DND-41 (cell line): ENCODE measurements around the gene FXR2.

Experiments used
- ATAC-seq: fragments of 200-7000 bp; cut with Tn5 transposase; 3 replicates; pipeline ENCODE4 v1.9.1; 2021; ENCODE audit warnings: low read depth; ENCODE audit not compliant: insufficient read depth
- DNase-seq: peaks from one replicate; pipeline ENCODE4 v3.0.0-alpha.2; 2020
- H2AFZ ChIP-seq: 2 replicates; pipeline ENCODE4 v1.6.0; 2012; ENCODE audit warnings: low read depth, low read length
- H3K27ac ChIP-seq: 2 replicates; pipeline ENCODE4 v1.5.1; 2012; ENCODE audit warnings: low read length, inconsistent platforms
- H3K27me3 ChIP-seq: fragments of 200-600 bp; sonication (generic); 2 replicates; pipeline ENCODE4 v1.6.0; 2012; ENCODE audit warnings: low read length, mild to moderate bottlenecking, inconsistent platforms; ENCODE audit not compliant: insufficient read depth, poor library complexity
- H3K36me3 ChIP-seq: 2 replicates; pipeline ENCODE4 v1.5.1; 2012; ENCODE audit warnings: low read length, inconsistent platforms; ENCODE audit not compliant: insufficient read depth
- H3K4me1 ChIP-seq: 2 replicates; pipeline ENCODE4 v1.5.1; 2012; ENCODE audit warnings: mild to moderate bottlenecking, low read length; ENCODE audit not compliant: insufficient read depth
- H3K4me2 ChIP-seq: 2 replicates; pipeline ENCODE4 v1.6.0; 2012; ENCODE audit warnings: mild to moderate bottlenecking, moderate library complexity, low read length, inconsistent platforms; ENCODE audit not compliant: insufficient read depth
- H3K4me3 ChIP-seq, 2 experiments: fragments of 200-600 bp in 1 of 2; shearing (Covaris generic) in 1 of 2; 2 replicates each; pipeline ENCODE4 v1.5.1; 2012 to 2016; ENCODE audit warnings: inconsistent platforms in 2 of 2, low read length in 2 of 2, mild to moderate bottlenecking in 2 of 2, low read depth in 1 of 2, moderate library complexity in 1 of 2
- H3K79me2 ChIP-seq: 2 replicates; pipeline ENCODE4 v1.6.0; 2012; ENCODE audit warnings: low read length, inconsistent platforms; ENCODE audit not compliant: insufficient read depth
- H3K9ac ChIP-seq: 2 replicates; pipeline ENCODE4 v1.6.0; 2012; ENCODE audit warnings: low read depth, mild to moderate bottlenecking, inconsistent platforms, low read length, moderate library complexity
- H3K9me3 ChIP-seq: 2 replicates; pipeline ENCODE4 v1.5.1; 2012; ENCODE audit warnings: low read length, moderate library complexity, mild to moderate bottlenecking, inconsistent platforms; ENCODE audit not compliant: insufficient read depth, severe bottlenecking
- H4K20me1 ChIP-seq: 2 replicates; pipeline ENCODE4 v1.6.0; 2012; ENCODE audit warnings: low read length; ENCODE audit not compliant: insufficient read depth
- EZH2 ChIP-seq: IDR thresholded peaks from 3 replicates; pipeline ENCODE4 v1.6.1; 2012; ENCODE audit warnings: borderline replicate concordance, low read depth, mild to moderate bottlenecking, moderate library complexity, low read length, inconsistent platforms; ENCODE audit not compliant: severe bottlenecking
- TF ChIP-seq, protein P1 (sequence below): IDR thresholded peaks from 2 replicates; pipeline ENCODE4 v1.5.1; 2012; ENCODE audit warnings: borderline replicate concordance, low read length, moderate library complexity, mild to moderate bottlenecking; ENCODE audit not compliant: poor library complexity, severe bottlenecking; ENCODE audit errors: extremely low read depth

Gene FXR2

DNA sequence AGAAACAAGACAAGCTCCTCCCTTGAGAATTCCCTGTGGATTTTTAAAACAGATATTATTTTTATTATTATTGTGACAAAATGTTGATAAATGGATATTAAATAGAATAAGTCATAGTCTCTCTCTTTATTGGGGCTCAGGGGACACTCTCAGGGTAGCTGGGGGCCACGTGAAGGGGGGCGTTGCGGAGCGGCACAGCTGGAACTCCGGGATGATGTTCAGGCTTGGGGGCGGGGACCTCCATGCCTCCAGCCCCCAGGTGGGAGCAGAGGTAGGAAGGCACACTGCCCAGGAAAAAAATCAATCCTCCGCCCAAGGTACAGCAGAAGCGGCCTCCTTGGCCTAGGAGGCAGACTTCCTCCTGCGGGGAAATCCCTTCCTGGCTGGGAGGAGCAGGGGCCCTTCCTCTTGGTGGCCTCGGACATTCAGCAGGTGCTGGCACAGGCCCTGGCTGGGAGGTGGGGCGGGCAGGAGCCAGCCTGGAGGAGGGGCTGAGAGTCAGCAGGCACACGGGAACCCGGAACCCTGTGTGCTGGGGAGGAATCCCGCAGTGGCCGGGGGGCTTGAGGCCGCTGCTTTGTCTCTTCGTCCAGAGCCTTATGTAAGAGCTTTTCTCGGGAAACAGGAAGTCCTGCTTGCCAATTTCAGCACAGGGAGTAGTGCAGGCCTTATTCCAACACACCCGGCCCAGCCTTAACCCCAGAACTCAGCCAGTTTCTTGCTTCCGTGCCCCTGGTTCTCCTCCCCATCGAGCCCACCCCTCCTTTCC is 56.7 kb downstream of the FXR2 start:
- no peak for DNase-seq
- no peak overlapping the region for H3K4me3 ChIP-seq
- H3K9me3 ChIP-seq = no peaks in the 10 kb centered on the region
- no peak overlapping the region for H3K9ac ChIP-seq
- no peak overlapping the region for H3K4me2 ChIP-seq
- no peak overlapping the region for H3K27ac ChIP-seq
- peaks cover 37% of the 10 kb centered on the region for H3K4me1 ChIP-seq
- H4K20me1 ChIP-seq = peaks cover 1% of the 10 kb centered on the region; the same call in 1 of the 2 replicates
- no peak overlapping the region for H2AFZ ChIP-seq
- no peak for ATAC-seq
- H3K79me2 ChIP-seq = peaks cover 23% of the 10 kb centered on the region
- peaks cover 4% of the 10 kb centered on the region for H3K36me3 ChIP-seq
- no peaks in the 10 kb centered on the region for H3K27me3 ChIP-seq
- TF ChIP-seq EZH2 = no peak
- TF ChIP-seq, protein P1, sequence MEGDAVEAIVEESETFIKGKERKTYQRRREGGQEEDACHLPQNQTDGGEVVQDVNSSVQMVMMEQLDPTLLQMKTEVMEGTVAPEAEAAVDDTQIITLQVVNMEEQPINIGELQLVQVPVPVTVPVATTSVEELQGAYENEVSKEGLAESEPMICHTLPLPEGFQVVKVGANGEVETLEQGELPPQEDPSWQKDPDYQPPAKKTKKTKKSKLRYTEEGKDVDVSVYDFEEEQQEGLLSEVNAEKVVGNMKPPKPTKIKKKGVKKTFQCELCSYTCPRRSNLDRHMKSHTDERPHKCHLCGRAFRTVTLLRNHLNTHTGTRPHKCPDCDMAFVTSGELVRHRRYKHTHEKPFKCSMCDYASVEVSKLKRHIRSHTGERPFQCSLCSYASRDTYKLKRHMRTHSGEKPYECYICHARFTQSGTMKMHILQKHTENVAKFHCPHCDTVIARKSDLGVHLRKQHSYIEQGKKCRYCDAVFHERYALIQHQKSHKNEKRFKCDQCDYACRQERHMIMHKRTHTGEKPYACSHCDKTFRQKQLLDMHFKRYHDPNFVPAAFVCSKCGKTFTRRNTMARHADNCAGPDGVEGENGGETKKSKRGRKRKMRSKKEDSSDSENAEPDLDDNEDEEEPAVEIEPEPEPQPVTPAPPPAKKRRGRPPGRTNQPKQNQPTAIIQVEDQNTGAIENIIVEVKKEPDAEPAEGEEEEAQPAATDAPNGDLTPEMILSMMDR = no peak

- peaks cover 16% of the 10 kb centered on the region for H3K79me2 ChIP-seq
- ATAC-seq = no peak
- H2AFZ ChIP-seq = no peak overlapping the region
- TF ChIP-seq, protein P1 = no peak
- TF ChIP-seq EZH2 = no peak
- H3K4me3 ChIP-seq = no peak overlapping the region
- no peaks in the 10 kb centered on the region for H4K20me1 ChIP-seq
- peaks cover 38% of the 10 kb centered on the region for H3K4me1 ChIP-seq
- H3K4me2 ChIP-seq = no peak overlapping the region
- DNase-seq = no peak
- H3K36me3 ChIP-seq = no peaks in the 10 kb centered on the region
- no peak overlapping the region for H3K9ac ChIP-seq
- no peaks in the 10 kb centered on the region for H3K9me3 ChIP-seq
- no peaks in the 10 kb centered on the region for H3K27me3 ChIP-seq
- H3K27ac ChIP-seq = no peak overlapping the region
Observed at GRCh38 chr17:7557147-7557764, 57.4 kb downstream of the FXR2 start.

DNA sequence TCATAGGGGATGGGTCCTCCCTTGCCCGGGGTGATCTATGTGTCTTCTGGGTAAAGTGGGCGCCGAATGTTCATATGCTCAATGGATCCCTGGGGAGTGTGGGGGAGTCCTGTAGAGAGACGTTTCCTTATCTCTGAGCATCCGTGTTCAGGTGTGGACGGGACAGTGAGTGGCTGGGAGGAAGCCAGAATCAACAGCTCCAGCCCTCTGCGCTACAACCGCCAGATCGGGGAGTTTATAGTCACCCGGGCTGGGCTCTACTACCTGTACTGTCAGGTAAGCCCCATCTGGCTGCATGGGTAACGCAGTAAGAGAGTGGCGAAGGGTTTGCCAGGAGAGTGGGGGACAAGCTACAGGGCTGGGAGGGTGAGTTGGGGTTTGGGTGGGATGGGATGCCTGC is 58.1 kb downstream of the FXR2 start:
- no peak overlapping the region for H3K4me3 ChIP-seq
- peaks cover 11% of the 10 kb centered on the region; the same call in 1 of the 2 replicates for H3K79me2 ChIP-seq
- H3K27ac ChIP-seq = no peak overlapping the region
- H3K4me2 ChIP-seq = no peak overlapping the region
- DNase-seq (no peak), ATAC-seq (no peak)
- no peak overlapping the region for H3K9ac ChIP-seq
- no peaks in the 10 kb centered on the region for H3K27me3 ChIP-seq
- H2AFZ ChIP-seq = no peak overlapping the region
- no peaks in the 10 kb centered on the region for H4K20me1 ChIP-seq
- H3K9me3 ChIP-seq = no peaks in the 10 kb centered on the region
- peaks cover 44% of the 10 kb centered on the region for H3K4me1 ChIP-seq
- H3K36me3 ChIP-seq = no peaks in the 10 kb centered on the region
- no peak for TF ChIP-seq EZH2

- no peak overlapping the region for H3K9ac ChIP-seq
- no peaks in the 10 kb centered on the region for H3K9me3 ChIP-seq
- TF ChIP-seq, protein P1 = peak; percentile 28
- no peak for TF ChIP-seq EZH2
- no peak overlapping the region for H3K4me3 ChIP-seq
- H4K20me1 ChIP-seq = no peaks in the 10 kb centered on the region
- DNase-seq (no peak), ATAC-seq (no peak)
- peaks cover 46% of the 10 kb centered on the region for H3K4me1 ChIP-seq
- H3K27ac ChIP-seq = no peak overlapping the region
- H3K27me3 ChIP-seq = no peaks in the 10 kb centered on the region
- H3K36me3 ChIP-seq = no peaks in the 10 kb centered on the region
- no peak overlapping the region for H2AFZ ChIP-seq
- 0 out of 2 replicates have a peak, but pooled peaks cover 1% of the 10 kb centered on the region for H3K79me2 ChIP-seq
- no peak overlapping the region for H3K4me2 ChIP-seq
Observed at GRCh38 chr17:7555320-7555948, 59.3 kb downstream of the FXR2 start.
